Lower leg skin (tissue), 4 donors: ENCODE results near the gene CDH13. TPM values are rescaled to one million over a fixed set of nuclear protein-coding genes. Genes with fewer than 3 reads are reported as not detected.

Source experiments
- DNase-seq, 2 donors: peaks; one replicate each; pipeline ENCODE4 v3.0.0-alpha.2; 2019; ENCODE audit warnings: low spot score in 2 of 2
- H3K4me3 ChIP-seq: fragments of 200-600 bp; sonication (generic); 2 replicates; pipeline ENCODE4 v1.5.1; 2017; ENCODE audit warnings: mild to moderate bottlenecking, low read depth; ENCODE audit not compliant: poor library complexity, severe bottlenecking
- POLR2A ChIP-seq, 2 donors: fragments of 450-650 bp; IDR thresholded peaks; one replicate each; pipeline ENCODE4 v1.6.1; 2016 to 2017; ENCODE audit warnings: antibody characterized with exemption in 2 of 2, mild to moderate bottlenecking in 1 of 2, moderate library complexity in 1 of 2
- WGBS, 2 donors: methylation state at CpG; one replicate each; pipeline ENCODE4 v1.1.5; 2018; 5-methylcytosine and 5-hydroxymethylcytosine counted together
- intact Hi-C: fragments of 100-400 bp; cut with DNase I; formaldehyde crosslinking; loops from one replicate; pipeline ENCODE4 v1.15.0; 2023; ENCODE audit warnings: low total_unique reads
- total RNA-seq, 4 donors: library from RNA; depleted of rRNA; stranded (reverse); fragments of >200 nt; gene quantifications; one replicate each; pipeline ENCODE4 v1.1.0, GENCODE V29; 2016
- TF ChIP-seq, protein P1 (sequence below), 3 donors: fragments of 450-650 bp; IDR thresholded peaks; one replicate each; pipeline ENCODE4 v1.5.1; 2016; ENCODE audit warnings: antibody characterized with exemption in 3 of 3, mild to moderate bottlenecking in 3 of 3, moderate library complexity in 2 of 3

The CDH13 gene
- total RNA-seq, 4 donors from 2014 or later = 102 to 246 (median 155) TPM

DNA sequence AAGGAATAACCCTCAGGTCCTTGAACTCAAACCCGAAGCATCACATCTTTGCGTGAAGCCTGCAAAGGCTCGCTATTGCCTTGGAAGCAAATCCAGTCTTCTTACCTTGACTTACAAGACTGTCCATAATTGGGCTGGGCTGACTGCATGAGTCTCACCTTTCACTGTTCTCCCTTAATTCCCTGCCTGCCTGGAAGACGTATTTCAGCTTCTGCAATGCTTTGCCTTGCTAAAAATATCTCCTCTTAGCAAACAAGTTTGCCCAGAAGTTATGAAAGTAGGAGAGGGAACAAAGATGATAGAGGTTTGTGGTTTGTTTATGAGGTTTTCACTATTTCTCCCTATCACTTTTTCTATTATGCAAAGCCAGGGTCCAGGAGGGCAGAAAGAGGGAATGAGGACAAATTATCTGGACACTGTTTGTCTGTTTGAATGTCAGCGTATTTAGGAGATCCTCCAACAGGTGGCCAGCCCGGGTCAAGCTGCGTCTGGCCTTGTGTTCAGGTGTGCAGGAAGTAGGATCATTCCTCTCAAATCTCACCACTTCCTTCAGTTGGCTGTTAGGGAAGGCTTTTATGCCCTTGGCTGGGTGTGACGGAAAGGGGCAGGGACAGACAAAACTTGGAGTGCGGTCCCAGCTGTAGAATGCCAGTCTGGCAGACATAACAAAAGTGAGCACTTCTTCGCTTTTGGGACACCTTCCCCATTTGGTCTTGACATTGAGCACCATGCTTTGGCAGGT, 488.9 kb downstream of the CDH13 start:
- TF ChIP-seq, protein P1, sequence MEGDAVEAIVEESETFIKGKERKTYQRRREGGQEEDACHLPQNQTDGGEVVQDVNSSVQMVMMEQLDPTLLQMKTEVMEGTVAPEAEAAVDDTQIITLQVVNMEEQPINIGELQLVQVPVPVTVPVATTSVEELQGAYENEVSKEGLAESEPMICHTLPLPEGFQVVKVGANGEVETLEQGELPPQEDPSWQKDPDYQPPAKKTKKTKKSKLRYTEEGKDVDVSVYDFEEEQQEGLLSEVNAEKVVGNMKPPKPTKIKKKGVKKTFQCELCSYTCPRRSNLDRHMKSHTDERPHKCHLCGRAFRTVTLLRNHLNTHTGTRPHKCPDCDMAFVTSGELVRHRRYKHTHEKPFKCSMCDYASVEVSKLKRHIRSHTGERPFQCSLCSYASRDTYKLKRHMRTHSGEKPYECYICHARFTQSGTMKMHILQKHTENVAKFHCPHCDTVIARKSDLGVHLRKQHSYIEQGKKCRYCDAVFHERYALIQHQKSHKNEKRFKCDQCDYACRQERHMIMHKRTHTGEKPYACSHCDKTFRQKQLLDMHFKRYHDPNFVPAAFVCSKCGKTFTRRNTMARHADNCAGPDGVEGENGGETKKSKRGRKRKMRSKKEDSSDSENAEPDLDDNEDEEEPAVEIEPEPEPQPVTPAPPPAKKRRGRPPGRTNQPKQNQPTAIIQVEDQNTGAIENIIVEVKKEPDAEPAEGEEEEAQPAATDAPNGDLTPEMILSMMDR (IDR thresholded peaks at IDR 0.05) = no peak
- TF ChIP-seq POLR2A (IDR thresholded peaks at IDR 0.05) = no peak
- no peak for DNase-seq
- 77 to 82% methylated on average over 10 of the region's 10 CpGs for WGBS, 2 donors
- no peak overlapping the region for H3K4me3 ChIP-seq
- intact Hi-C loops = no loop called here

DNA sequence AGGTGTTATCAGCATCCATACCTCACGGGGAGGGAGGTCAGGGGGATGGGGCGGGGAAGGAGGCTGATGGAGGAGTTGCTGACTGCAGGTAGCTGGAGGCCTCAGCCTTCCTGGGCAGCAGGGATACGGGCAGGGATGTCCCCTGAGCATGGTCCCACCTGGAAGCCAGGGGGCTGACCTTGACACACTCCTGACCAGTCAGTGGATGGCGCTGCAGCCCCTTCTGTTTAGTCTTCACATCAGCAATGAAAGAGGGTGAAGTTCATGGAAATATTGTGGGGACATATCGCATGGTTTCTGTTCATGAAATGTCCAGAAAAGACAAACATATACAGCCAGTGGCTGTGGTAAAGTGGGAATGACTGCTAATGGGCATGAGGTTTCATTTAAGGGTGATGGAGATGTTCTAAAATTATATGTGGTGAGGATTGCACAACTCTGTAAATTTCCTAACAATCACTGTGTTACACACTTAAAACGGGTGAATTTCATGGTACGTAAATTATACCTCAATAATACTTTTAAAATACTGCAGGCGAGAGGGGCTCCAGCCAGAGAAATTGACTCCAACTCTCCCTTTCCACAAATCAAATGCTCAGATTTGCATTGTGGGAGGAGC, 489.6 kb downstream of the CDH13 start:
- intact Hi-C loops = no loop called here
- 71 to 81% methylated on average over 8 of the region's 8 CpGs for WGBS, 2 donors
- no peak overlapping the region for H3K4me3 ChIP-seq
- no peak for TF ChIP-seq POLR2A (IDR thresholded peaks at IDR 0.05)
- TF ChIP-seq, protein P1 (IDR thresholded peaks at IDR 0.05) = no peak
- no peak for DNase-seq

DNA sequence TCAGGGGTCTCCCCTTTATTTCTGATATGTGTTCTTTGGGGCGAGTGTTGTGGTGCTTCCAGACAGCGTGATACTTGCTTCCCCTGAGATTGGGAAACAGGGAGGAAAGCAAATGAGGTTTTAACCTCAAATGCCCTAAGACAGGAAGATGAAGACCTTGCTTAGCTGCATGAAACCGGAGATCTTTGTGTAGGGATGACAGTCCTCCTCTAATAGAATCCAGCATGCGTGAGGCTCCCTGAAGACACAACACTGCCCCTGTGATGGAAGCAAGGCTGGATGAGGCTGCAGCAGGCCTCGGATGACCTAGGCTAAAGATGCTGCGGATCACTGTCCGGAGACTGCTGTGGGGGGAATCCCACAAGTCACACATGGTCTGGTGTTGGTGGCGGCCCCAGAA, 491.0 kb downstream of the CDH13 start:
- DNase-seq = no peak
- no peak for TF ChIP-seq POLR2A (IDR thresholded peaks at IDR 0.05)
- TF ChIP-seq, protein P1 (IDR thresholded peaks at IDR 0.05) = no peak
- no peak overlapping the region for H3K4me3 ChIP-seq
- intact Hi-C loops = no loop called here
- 85 to 87% methylated on average over 8 of the region's 8 CpGs for WGBS, 2 donors

DNA sequence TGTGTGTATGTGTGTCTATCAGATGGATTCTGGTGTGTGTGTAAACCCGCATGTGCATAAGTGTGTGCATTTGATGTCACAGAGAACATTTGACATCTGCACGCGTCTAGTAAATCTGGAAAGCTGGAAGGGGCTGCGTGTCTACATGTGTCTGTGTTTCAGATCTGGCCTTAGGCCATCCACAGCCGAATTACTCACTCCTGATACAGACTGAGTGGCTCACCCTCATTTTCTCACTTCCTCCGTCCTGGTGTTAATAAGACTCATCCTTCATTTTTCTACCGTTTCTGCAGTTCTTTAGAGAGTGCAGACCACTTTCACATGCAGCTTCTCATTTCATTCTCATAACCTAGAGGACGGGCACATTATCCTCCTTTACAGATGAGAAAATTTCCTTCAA, 491.6 kb downstream of the CDH13 start:
- WGBS, 2 donors = 58 to 61% methylated on average over 8 of the region's 8 CpGs
- no peak for DNase-seq
- no peak overlapping the region for H3K4me3 ChIP-seq
- intact Hi-C loops = no loop called here
- TF ChIP-seq, protein P1 (IDR thresholded peaks at IDR 0.05) = no peak
- TF ChIP-seq POLR2A (IDR thresholded peaks at IDR 0.05) = no peak

DNA sequence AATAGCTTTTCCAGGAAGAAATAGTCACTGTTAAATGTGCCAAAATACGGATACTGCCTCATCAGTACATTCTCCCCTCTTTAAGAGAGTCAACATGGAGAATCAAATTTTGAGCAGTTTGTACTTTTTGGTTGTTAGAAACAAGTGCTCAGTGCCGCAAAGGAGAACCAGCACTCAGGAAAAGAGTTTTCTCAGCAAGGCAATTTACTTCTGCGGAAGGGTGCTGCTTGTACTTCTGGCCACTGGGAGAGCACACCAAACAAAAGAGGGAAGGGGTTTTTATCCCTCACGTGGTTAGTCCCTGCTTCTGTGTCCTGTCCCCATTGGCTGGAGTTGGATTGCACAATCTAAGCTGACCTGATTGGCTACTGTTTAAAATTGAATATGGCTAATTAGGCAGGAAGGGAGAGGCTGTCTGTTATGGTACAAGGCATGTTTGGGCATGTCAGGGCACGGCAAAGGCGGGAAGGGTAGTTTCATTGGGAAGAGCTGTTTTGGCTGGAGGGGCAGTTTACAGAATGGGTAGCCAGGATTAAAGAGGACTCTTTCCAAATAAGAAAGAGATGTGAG, 499.3 kb downstream of the CDH13 start:
- no peak for DNase-seq
- WGBS, 2 donors = 81 to 84% methylated on average over 6 of the region's 6 CpGs
- TF ChIP-seq, protein P1 (IDR thresholded peaks at IDR 0.05) = no peak
- no peak for TF ChIP-seq POLR2A (IDR thresholded peaks at IDR 0.05)
- no peak overlapping the region for H3K4me3 ChIP-seq
- intact Hi-C loops = no loop called here
